Mesendoderm (in vitro differentiated cells): ENCODE measurements around the gene MUC22.

ENCODE experiments used
- DNase-seq: peaks from one replicate; pipeline ENCODE4 v3.0.0; 2013
- H2AK5ac ChIP-seq: 2 replicates; pipeline ENCODE4 v1.6.1; 2013; ENCODE audit warnings: low read length, inconsistent platforms
- H2BK120ac ChIP-seq: 2 replicates; pipeline ENCODE4 v1.6.1; 2013; ENCODE audit warnings: low read depth, mild to moderate bottlenecking, low read length, moderate library complexity, mixed read lengths
- H2BK15ac ChIP-seq: replicated peaks from 2 replicates; pipeline ENCODE4 v1.6.1; 2013; ENCODE audit warnings: low read depth, mild to moderate bottlenecking, moderate library complexity
- H2BK5ac ChIP-seq: 2 replicates; pipeline ENCODE4 v1.6.1; 2013; ENCODE audit warnings: low read length, inconsistent platforms
- H3K18ac ChIP-seq: 2 replicates; pipeline ENCODE4 v1.6.1; 2013; ENCODE audit warnings: mild to moderate bottlenecking, low read length, mixed read lengths
- H3K23ac ChIP-seq: one replicate; pipeline ENCODE4 v1.6.1; 2013; ENCODE audit warnings: low read length
- H3K27ac ChIP-seq: 2 replicates; pipeline ENCODE4 v1.5.1; 2013; ENCODE audit warnings: low read depth, mild to moderate bottlenecking, inconsistent platforms, low read length, moderate library complexity
- H3K27me3 ChIP-seq: 2 replicates; pipeline ENCODE4 v1.6.1; 2013; ENCODE audit warnings: low read length, control low read depth, mild to moderate bottlenecking, inconsistent platforms; ENCODE audit not compliant: insufficient read depth, poor library complexity
- H3K36me3 ChIP-seq: 2 replicates; pipeline ENCODE4 v1.6.1; 2013; ENCODE audit warnings: low read length, inconsistent platforms; ENCODE audit not compliant: control insufficient read depth, insufficient read depth
- H3K4ac ChIP-seq: one replicate; pipeline ENCODE4 v1.6.1; 2013; ENCODE audit warnings: low read depth, mild to moderate bottlenecking, low read length, moderate library complexity
- H3K4me1 ChIP-seq: 2 replicates; pipeline ENCODE4 v1.6.1; 2013; ENCODE audit warnings: low read depth, low read length, inconsistent platforms; ENCODE audit not compliant: control insufficient read depth
- H3K4me2 ChIP-seq: 2 replicates; pipeline ENCODE4 v1.6.1; 2013; ENCODE audit warnings: low read length
- H3K4me3 ChIP-seq: 2 replicates; pipeline ENCODE4 v1.5.1; 2013; ENCODE audit warnings: mild to moderate bottlenecking, low read length
- H3K56ac ChIP-seq: one replicate; pipeline ENCODE4 v1.6.1; 2013; ENCODE audit warnings: low read length
- H3K79me1 ChIP-seq: 2 replicates; pipeline ENCODE4 v1.6.1; 2013; ENCODE audit warnings: low read length, inconsistent platforms
- H3K79me2 ChIP-seq: 2 replicates; pipeline ENCODE4 v1.6.1; 2013; ENCODE audit warnings: mild to moderate bottlenecking, low read length; ENCODE audit not compliant: control insufficient read depth, insufficient read depth
- H3K9ac ChIP-seq: 2 replicates; pipeline ENCODE4 v1.6.1; 2013; ENCODE audit warnings: low read length, inconsistent platforms
- H4K5ac ChIP-seq: one replicate; pipeline ENCODE4 v1.6.1; 2013; ENCODE audit warnings: low read length
- H4K8ac ChIP-seq: one replicate; pipeline ENCODE4 v1.6.1; 2013; ENCODE audit warnings: low read depth, mild to moderate bottlenecking, control low read depth, low read length, moderate library complexity
- WGBS: extraction: QIAGEN DNeasy Blood & Tissue Kit; methylation state at CpG from one replicate; pipeline ENCODE4 v1.1.7; 2013; ENCODE audit warnings: low lambda C conversion rate, missing lambda C conversion rate; ENCODE audit not compliant: insufficient coverage; ENCODE audit errors: extremely low coverage; 5-methylcytosine and 5-hydroxymethylcytosine counted together

MUC22 gene

GRCh38 chr6:30979141-30979540 is 31.1 kb upstream of the MUC22 start:
- no peak for DNase-seq
- no peak overlapping the region for H2AK5ac ChIP-seq
- no peak overlapping the region for H3K4me3 ChIP-seq
- no peak overlapping the region for H3K27ac ChIP-seq
- no peaks in the 10 kb centered on the region for H3K36me3 ChIP-seq
- H3K79me2 ChIP-seq: no peaks in the 10 kb centered on the region
- H4K5ac ChIP-seq: no peak overlapping the region
- no peak overlapping the region for H3K4ac ChIP-seq
- no peak overlapping the region for H2BK15ac ChIP-seq
- H3K18ac ChIP-seq: no peak overlapping the region
- H3K4me2 ChIP-seq: no peak overlapping the region
- H4K8ac ChIP-seq: no peak overlapping the region
- H3K56ac ChIP-seq: no peak overlapping the region
- H2BK120ac ChIP-seq: no peak overlapping the region
- H3K23ac ChIP-seq: no peak overlapping the region
- no peaks in the 10 kb centered on the region for H3K27me3 ChIP-seq
- no peak overlapping the region for H3K9ac ChIP-seq
- H3K4me1 ChIP-seq: peaks cover 4% of the 10 kb centered on the region
- H3K79me1 ChIP-seq: no peaks in the 10 kb centered on the region
- WGBS: no CpG with 5 or more reads among the region's 1 CpG
- H2BK5ac ChIP-seq: no peak overlapping the region

DNA sequence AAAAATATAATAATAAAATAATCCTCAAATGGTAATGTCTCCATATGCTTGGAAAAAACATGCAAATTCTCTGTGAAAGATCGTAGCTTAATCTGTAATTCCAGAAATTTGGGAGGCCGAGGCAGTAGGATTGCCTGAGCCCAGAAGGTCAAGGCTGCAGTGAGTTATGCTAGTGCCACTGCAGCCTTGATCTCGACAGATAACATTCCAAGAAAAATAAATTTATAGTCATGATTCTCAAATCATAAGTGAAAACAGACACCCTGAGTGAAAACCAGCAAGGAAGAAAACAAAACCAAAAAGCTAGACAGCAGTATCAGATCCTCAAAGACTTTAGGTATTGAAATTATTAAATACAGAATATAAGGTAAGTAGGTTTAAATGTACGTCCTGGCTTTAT is 30.6 kb upstream of the MUC22 start:
- H3K56ac ChIP-seq: no peak overlapping the region
- WGBS: no CpG with 5 or more reads among the region's 4 CpGs

GRCh38 chr6:30981942-30982772 is 28.1 kb upstream of the MUC22 start:
- no peaks in the 10 kb centered on the region for H3K36me3 ChIP-seq
- H3K27me3 ChIP-seq: no peaks in the 10 kb centered on the region
- no peak overlapping the region for H3K18ac ChIP-seq
- no peak overlapping the region for H3K27ac ChIP-seq
- peak; percentile 87 for DNase-seq
- H2BK120ac ChIP-seq: no peak overlapping the region
- H3K4me1 ChIP-seq: peaks cover 4% of the 10 kb centered on the region
- no peaks in the 10 kb centered on the region for H3K79me2 ChIP-seq
- no CpG with 5 or more reads among the region's 13 CpGs for WGBS
- H2BK5ac ChIP-seq: no peak overlapping the region
- H2AK5ac ChIP-seq: no peak overlapping the region
- H3K23ac ChIP-seq: no peak overlapping the region
- H4K8ac ChIP-seq: no peak overlapping the region
- H3K4me2 ChIP-seq: peak overlapping the region; percentile 43
- H3K79me1 ChIP-seq: no peaks in the 10 kb centered on the region
- no peak overlapping the region for H3K4ac ChIP-seq
- H2BK15ac ChIP-seq: no peak overlapping the region
- H4K5ac ChIP-seq: no peak overlapping the region
- no peak overlapping the region for H3K4me3 ChIP-seq
- H3K56ac ChIP-seq: no peak overlapping the region
- no peak overlapping the region for H3K9ac ChIP-seq

More for the DNA sequence above, 30.6 kb upstream of the MUC22 start:
- H4K8ac ChIP-seq: no peak overlapping the region
- H3K9ac ChIP-seq: no peak overlapping the region
- H3K79me1 ChIP-seq: no peaks in the 10 kb centered on the region
- no peak overlapping the region for H3K4me3 ChIP-seq
- no peak overlapping the region for H3K27ac ChIP-seq
- H3K27me3 ChIP-seq: no peaks in the 10 kb centered on the region
- H2AK5ac ChIP-seq: no peak overlapping the region
- H3K18ac ChIP-seq: no peak overlapping the region
- DNase-seq: no peak
- no peaks in the 10 kb centered on the region for H3K79me2 ChIP-seq
- H2BK15ac ChIP-seq: no peak overlapping the region
- H3K23ac ChIP-seq: no peak overlapping the region
- H3K4me2 ChIP-seq: no peak overlapping the region
- no peak overlapping the region for H3K4ac ChIP-seq
- no peaks in the 10 kb centered on the region for H3K36me3 ChIP-seq
- peaks cover 4% of the 10 kb centered on the region for H3K4me1 ChIP-seq
- H2BK120ac ChIP-seq: no peak overlapping the region
- no peak overlapping the region for H4K5ac ChIP-seq
- H2BK5ac ChIP-seq: no peak overlapping the region

DNA sequence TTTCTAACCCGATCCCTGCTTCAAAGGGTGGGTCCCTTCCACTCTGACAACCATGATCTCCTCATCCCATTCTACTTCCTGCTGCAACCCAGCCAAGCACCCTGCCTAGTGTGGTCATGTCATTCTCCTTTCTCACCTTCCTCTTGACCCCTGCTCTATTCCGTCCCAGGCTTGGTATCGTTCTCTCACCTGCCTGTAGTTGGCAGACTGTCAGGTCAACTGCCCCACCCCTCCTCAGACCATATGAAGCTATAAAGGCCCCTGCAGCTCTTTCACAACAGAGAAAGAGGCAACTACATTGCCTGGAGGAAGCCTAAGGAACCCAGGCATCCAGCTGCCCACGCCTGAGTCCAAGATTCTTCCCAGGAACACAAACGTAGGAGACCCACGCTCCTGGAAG is 26.8 kb upstream of the MUC22 start, which contains the start of gene MUC21:
TSS of gene MUC21 (plus strand) at position 280 of the 400 bp plus-strand sequence. CDS start 241 bp downstream, outside the sequence.
- no peak within 1 kb of the TSS for H3K4me3 ChIP-seq
- H3K79me2 ChIP-seq: no peaks in the 10 kb centered on the region
- no peak within 1 kb of the TSS for H2BK15ac ChIP-seq
- H3K36me3 ChIP-seq: no peaks in the 10 kb centered on the region
- no peak within 1 kb of the TSS for H3K18ac ChIP-seq
- no peak within 1 kb of the TSS for H3K27ac ChIP-seq
- H3K4ac ChIP-seq: no peak within 1 kb of the TSS
- no peaks in the 10 kb centered on the region for H3K27me3 ChIP-seq
- no peak for DNase-seq
- no peak within 1 kb of the TSS for H4K8ac ChIP-seq
- H3K4me1 ChIP-seq: peaks cover 6% of the 10 kb centered on the region
- no peak within 1 kb of the TSS for H2BK120ac ChIP-seq
- H3K9ac ChIP-seq: no peak within 1 kb of the TSS
- no peak within 1 kb of the TSS for H3K23ac ChIP-seq
- H4K5ac ChIP-seq: no peak within 1 kb of the TSS
- H3K56ac ChIP-seq: no peak within 1 kb of the TSS
- no peak within 1 kb of the TSS for H3K4me2 ChIP-seq
- H3K79me1 ChIP-seq: no peaks in the 10 kb centered on the region
- no peak within 1 kb of the TSS for H2BK5ac ChIP-seq
- no peak within 1 kb of the TSS for H2AK5ac ChIP-seq
- WGBS: no CpG with 5 or more reads among the region's 6 CpGs

DNA sequence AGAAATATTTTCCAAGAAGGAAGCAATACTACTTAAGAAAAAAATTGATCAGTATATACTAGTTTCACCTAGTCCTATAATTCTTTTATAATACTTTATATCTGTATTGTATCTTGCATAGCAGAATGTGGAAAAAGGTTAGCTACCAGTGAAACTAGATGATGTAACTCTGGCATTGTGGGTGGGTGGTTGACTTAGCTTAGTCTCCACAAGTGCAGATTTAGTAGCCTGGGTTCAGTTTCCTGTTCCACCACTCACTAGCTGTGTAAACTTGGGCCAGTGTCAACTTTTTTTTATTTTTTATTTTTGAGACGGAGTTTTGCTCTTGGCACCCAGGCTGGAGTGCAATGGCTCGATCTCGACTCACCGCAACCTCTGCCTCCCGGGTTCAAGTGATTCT is 24.8 kb upstream of the MUC22 start:
- no peak overlapping the region for H2BK15ac ChIP-seq
- no peak for DNase-seq
- no peak overlapping the region for H3K56ac ChIP-seq
- H3K27me3 ChIP-seq: no peaks in the 10 kb centered on the region
- H3K18ac ChIP-seq: no peak overlapping the region
- no peak overlapping the region for H2BK120ac ChIP-seq
- no peak overlapping the region for H2BK5ac ChIP-seq
- H3K79me2 ChIP-seq: no peaks in the 10 kb centered on the region
- no peak overlapping the region for H2AK5ac ChIP-seq
- H3K27ac ChIP-seq: no peak overlapping the region
- no peaks in the 10 kb centered on the region for H3K36me3 ChIP-seq
- no peak overlapping the region for H3K4me2 ChIP-seq
- no CpG with 5 or more reads among the region's 5 CpGs for WGBS
- no peak overlapping the region for H3K9ac ChIP-seq
- no peak overlapping the region for H4K8ac ChIP-seq
- no peak overlapping the region for H3K4me3 ChIP-seq
- H3K23ac ChIP-seq: no peak overlapping the region
- H4K5ac ChIP-seq: no peak overlapping the region
- H3K4ac ChIP-seq: no peak overlapping the region
- no peaks in the 10 kb centered on the region for H3K79me1 ChIP-seq
- peaks cover 9% of the 10 kb centered on the region for H3K4me1 ChIP-seq

DNA sequence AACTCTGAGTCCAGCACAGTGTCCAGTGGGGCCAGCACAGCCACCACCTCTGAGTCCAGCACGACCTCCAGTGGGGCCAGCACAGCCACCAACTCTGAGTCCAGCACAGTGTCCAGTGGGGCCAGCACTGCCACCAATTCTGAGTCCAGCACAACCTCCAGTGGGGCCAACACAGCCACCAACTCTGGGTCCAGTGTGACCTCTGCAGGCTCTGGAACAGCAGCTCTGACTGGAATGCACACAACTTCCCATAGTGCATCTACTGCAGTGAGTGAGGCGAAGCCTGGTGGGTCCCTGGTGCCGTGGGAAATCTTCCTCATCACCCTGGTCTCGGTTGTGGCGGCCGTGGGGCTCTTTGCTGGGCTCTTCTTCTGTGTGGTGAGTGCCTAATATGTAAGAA is 23.0 kb upstream of the MUC22 start:
- Histone ChIP-seq H3K79me1 (no peaks in the 10 kb centered on the region), H3K56ac (no peak overlapping the region), H3K36me3 (no peaks in the 10 kb centered on the region), H3K18ac (no peak overlapping the region), H3K27me3 (no peaks in the 10 kb centered on the region), H2AK5ac (no peak overlapping the region), H3K4me1 (peaks cover 8% of the 10 kb centered on the region), H2BK120ac (no peak overlapping the region), H2BK15ac (no peak overlapping the region), H4K5ac (no peak overlapping the region), H3K9ac (no peak overlapping the region), H3K27ac (no peak overlapping the region), H2BK5ac (no peak overlapping the region), H3K4ac (no peak overlapping the region), H3K23ac (no peak overlapping the region), H4K8ac (no peak overlapping the region), H3K4me2 (no peak overlapping the region), H3K79me2 (no peaks in the 10 kb centered on the region), H3K4me3 (no peak overlapping the region)
- WGBS: no CpG with 5 or more reads among the region's 6 CpGs
- DNase-seq: no peak
